HL-60 (cell line): ENCODE measurements around the gene FGR.

Experiments
- CTCF ChIP-seq: IDR thresholded peaks from one replicate; pipeline ENCODE4 v1.5.1; 2011; ENCODE audit warnings: low read length, control low read depth, inconsistent platforms; ENCODE audit not compliant: insufficient read depth
- REST ChIP-seq: IDR thresholded peaks from 2 replicates; pipeline ENCODE4 v1.6.1; 2012; ENCODE audit warnings: low read depth; ENCODE audit not compliant: insufficient replicate concordance

GRCh38 chr1:27609618-27610240 is 25.3 kb downstream of the FGR start:
- TF ChIP-seq CTCF (no peak), REST (no peak)
